Prostate gland (tissue), 2 donors: ENCODE data around the gene B4GALT1. TPM values are rescaled to one million over a fixed set of nuclear protein-coding genes. Genes with fewer than 3 reads are reported as not detected.
"Not testable (repeated sequence)": the region's sequence is repeated elsewhere in the genome, so short reads cannot be mapped to it uniquely, and the experiment has no call there.

Experiments used
- DNase-seq: peaks from one replicate; pipeline ENCODE4 v3.0.0-alpha.2; 2019; ENCODE audit warnings: low spot score
- H3K27ac ChIP-seq, 2 donors: fragments of 200-600 bp; sonication (generic); 2 replicates each; pipeline ENCODE4 v1.5.1; 2017 to 2019
- H3K27me3 ChIP-seq: fragments of 200-600 bp; sonication (generic); replicated peaks from 2 replicates; pipeline ENCODE4 v1.5.1; 2019; ENCODE audit not compliant: insufficient read depth
- H3K36me3 ChIP-seq, 2 donors: fragments of 200-600 bp; sonication (generic); 1 replicate in 1 of 2; 2 replicates in 1 of 2; pipeline versions ENCODE4 v1.5.1 to v1.8.1; 2017 to 2019
- H3K4me1 ChIP-seq: fragments of 200-600 bp; sonication (generic); replicated peaks from 2 replicates; pipeline ENCODE4 v1.5.1; 2019
- H3K4me3 ChIP-seq, 2 donors: fragments of 200-600 bp; sonication (generic); 2 replicates each; pipeline ENCODE4 v1.5.1; 2017 to 2019
- H3K9me3 ChIP-seq: fragments of 200-600 bp; sonication (generic); 2 replicates; pipeline ENCODE4 v1.5.1; 2017
- CTCF ChIP-seq, 4 experiments: fragments of 200-600 bp in 2 of 4; fragments of 450-650 bp in 2 of 4; sonication (generic) in 2 of 4; IDR thresholded peaks; 1 replicate in 3 of 4; 2 replicates in 1 of 4; pipeline ENCODE4 v1.5.1; 2016 to 2019; ENCODE audit warnings: antibody characterized with exemption in 4 of 4, mild to moderate bottlenecking in 2 of 4, moderate library complexity in 2 of 4
- POLR2A ChIP-seq: fragments of 450-650 bp; IDR thresholded peaks from one replicate; pipeline ENCODE4 v1.6.1; 2016; ENCODE audit warnings: antibody characterized with exemption, mild to moderate bottlenecking
- POLR2AphosphoS5 ChIP-seq: sonication (generic); formaldehyde crosslinking; IDR thresholded peaks from one replicate; pipeline ENCODE4 v1.6.1; 2017; ENCODE audit warnings: antibody characterized with exemption
- WGBS: methylation state at CpG from one replicate; pipeline ENCODE4 v1.1.5; 2018; 5-methylcytosine and 5-hydroxymethylcytosine counted together
- intact Hi-C: fragments of 100-400 bp; cut with DNase I; formaldehyde crosslinking; loops from one replicate; pipeline ENCODE4 v1.14.2; 2022
- total RNA-seq, 2 donors: library from RNA; depleted of rRNA; stranded (reverse); fragments of >200 nt; gene quantifications; one replicate each; pipeline ENCODE4 v1.1.0, GENCODE V29; 2016

The B4GALT1 gene
- total RNA-seq, 2 donors from 2014 or later: 153 to 185 TPM

GRCh38 chr9:33168941-33169544 lies 1.9 kb upstream of the B4GALT1 start:
- no peaks in the 10 kb centered on the region for H3K36me3 ChIP-seq
- intact Hi-C loops: loop anchor here (5.0 kb wide), 3 partner anchors 58 to 93 kb away; partner anchors contain the start of gene BAG1
- no peak overlapping the region for H3K4me3 ChIP-seq
- DNase-seq: no peak
- H3K27ac ChIP-seq: peak overlapping the region in 1 of 2 donors; percentile 97
- H3K27me3 ChIP-seq: no peaks in the 10 kb centered on the region
- WGBS: 85% methylated on average over 1 of the region's 1 CpG
- H3K9me3 ChIP-seq: no peaks in the 10 kb centered on the region
- TF ChIP-seq POLR2A (no peak), CTCF (IDR thresholded peaks at IDR 0.05) (no peak), POLR2AphosphoS5 (no peak)
- H3K4me1 ChIP-seq: peaks cover 3% of the 10 kb centered on the region

- Histone ChIP-seq H3K27ac (peak overlapping the region; percentile 97), H3K4me1 (peaks cover 11% of the 10 kb centered on the region), H3K4me3 (peak overlapping the region; percentile 88 to 93), H3K9me3 (no peaks in the 10 kb centered on the region), H3K36me3 (no peaks in the 10 kb centered on the region), H3K27me3 (no peaks in the 10 kb centered on the region)
- 39% methylated on average over 8 of the region's 8 CpGs for WGBS
- DNase-seq: no peak
- TF ChIP-seq POLR2A: no peak
- TF ChIP-seq CTCF (IDR thresholded peaks at IDR 0.05): no peak
- TF ChIP-seq POLR2AphosphoS5: no peak
- intact Hi-C loops: loop anchor here (5.0 kb wide), 3 partner anchors 59 to 94 kb away; partner anchors contain the start of gene BAG1
Observed at GRCh38 chr9:33167972-33168461, 881 bp upstream of the B4GALT1 start.

GRCh38 chr9:33166231-33167083 lies 679 bp downstream of the B4GALT1 start:
- Histone ChIP-seq H3K36me3 (no peaks in the 10 kb centered on the region), H3K27me3 (no peaks in the 10 kb centered on the region), H3K4me1 (peaks cover 21% of the 10 kb centered on the region), H3K4me3 (peak overlapping the region; percentile 88 to 93), H3K27ac (peak overlapping the region; percentile 97), H3K9me3 (no peaks in the 10 kb centered on the region)
- 1% methylated on average over 49 of the region's 51 CpGs for WGBS
- TF ChIP-seq CTCF (IDR thresholded peaks at IDR 0.05) (no peak), POLR2AphosphoS5 (peak; percentile 10)
- no peak for DNase-seq
- intact Hi-C loops: loop anchor here (5.0 kb wide), 3 partner anchors 61 to 96 kb away; partner anchors contain the start of gene BAG1

GRCh38 chr9:33165263-33166151 lies 1.6 kb downstream of the B4GALT1 start:
- DNase-seq: peak; percentile 43
- Histone ChIP-seq H3K4me3 (peak overlapping the region; percentile 88 to 93), H3K36me3 (no peaks in the 10 kb centered on the region), H3K27me3 (no peaks in the 10 kb centered on the region), H3K27ac (peak overlapping the region; percentile 97), H3K4me1 (peaks cover 28% of the 10 kb centered on the region), H3K9me3 (no peaks in the 10 kb centered on the region)
- TF ChIP-seq POLR2AphosphoS5 (peak; percentile 61), POLR2A (no peak), CTCF (IDR thresholded peaks at IDR 0.05) (no peak)
- WGBS: 13% methylated on average over 10 of the region's 10 CpGs
- intact Hi-C loops: loop anchor here (5.0 kb wide), 3 partner anchors 62 to 97 kb away; partner anchors contain the start of gene BAG1

- peaks cover 32% of the 10 kb centered on the region for H3K4me1 ChIP-seq
- H3K9me3 ChIP-seq, H3K36me3 ChIP-seq, H3K27me3 ChIP-seq, DNase-seq: not testable (repeated sequence)
- H3K4me3 ChIP-seq: peak overlapping the region; percentile 88 to 93
- H3K27ac ChIP-seq: peak overlapping the region; percentile 97
- WGBS: 51% methylated on average over 7 of the region's 7 CpGs
- intact Hi-C loops: loop anchor here (5.0 kb wide), 3 partner anchors 62 to 97 kb away; partner anchors contain the start of gene BAG1
Observed at GRCh38 chr9:33164921-33165262, 2.2 kb downstream of the B4GALT1 start.
